Measurements from ENCODE around the gene LYSMD1. TPM values are rescaled to one million over a fixed set of nuclear protein-coding genes. Genes with fewer than 3 reads are reported as not detected.

Gene LYSMD1
- total RNA-seq, 1 donor from 2014 or later, result 21.9 TPM

GRCh38 chr1:151171190-151171589, 5.5 kb upstream of the LYSMD1 start:
- Mint-ChIP-seq H3K27ac (ENCODE audit: unreplicated experiment) (no peak overlapping the region), H3K9me3 (ENCODE audit: unreplicated experiment) (peaks cover 5% of the 10 kb centered on the region), H3K36me3 (ENCODE audit: unreplicated experiment) (no peaks in the 10 kb centered on the region), H3K4me1 (ENCODE audit: low read depth, unreplicated experiment) (no peaks in the 10 kb centered on the region), H3K27me3 (ENCODE audit: unreplicated experiment) (peaks cover 2% of the 10 kb centered on the region), H3K4me3 (ENCODE audit: unreplicated experiment) (no peak overlapping the region)
- DNase-seq, result no peak
- TF ChIP-seq CTCF (IDR thresholded peaks at IDR 0.05; ENCODE audit: partially characterized antibody, unreplicated experiment), result no peak

GRCh38 chr1:151167116-151167515, 1.4 kb upstream of the LYSMD1 start:
- no peak for TF ChIP-seq CTCF (IDR thresholded peaks at IDR 0.05; ENCODE audit: partially characterized antibody, unreplicated experiment)
- peak overlapping the region; percentile 28 for H3K27ac Mint-ChIP-seq (ENCODE audit: unreplicated experiment)
- no peaks in the 10 kb centered on the region for H3K36me3 Mint-ChIP-seq (ENCODE audit: unreplicated experiment)
- peaks cover 7% of the 10 kb centered on the region for H3K27me3 Mint-ChIP-seq (ENCODE audit: unreplicated experiment)
- peaks cover 8% of the 10 kb centered on the region for H3K4me1 Mint-ChIP-seq (ENCODE audit: low read depth, unreplicated experiment)
- H3K9me3 Mint-ChIP-seq (ENCODE audit: unreplicated experiment), result peaks cover 12% of the 10 kb centered on the region
- DNase-seq, result no peak
- H3K4me3 Mint-ChIP-seq (ENCODE audit: unreplicated experiment), result peak overlapping the region; percentile 99

DNA sequence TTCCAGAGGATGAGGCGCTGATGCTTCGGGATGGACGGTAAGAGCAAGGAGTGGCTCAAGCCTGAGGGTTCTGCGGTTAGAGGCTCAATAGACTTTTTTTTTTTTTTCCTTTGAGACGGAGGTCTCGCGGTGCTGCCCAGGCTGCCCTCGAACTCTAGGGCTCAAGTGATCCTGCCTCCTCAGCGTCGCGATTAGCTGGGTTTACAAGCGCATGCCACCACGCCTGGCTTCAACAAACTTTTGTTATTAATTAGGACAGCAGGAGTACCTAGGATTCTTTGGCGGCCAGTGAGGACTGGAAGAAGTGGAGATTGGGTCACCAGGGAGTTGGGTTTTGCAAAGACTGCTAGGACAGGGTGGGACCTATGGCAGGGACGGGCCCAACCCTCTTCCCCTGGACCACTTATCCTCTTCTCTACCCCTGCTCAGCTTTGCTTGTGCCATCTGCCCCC, 829 bp upstream of the LYSMD1 start:
- Mint-ChIP-seq H3K9me3 (ENCODE audit: unreplicated experiment) (peaks cover 12% of the 10 kb centered on the region), H3K27me3 (ENCODE audit: unreplicated experiment) (peaks cover 7% of the 10 kb centered on the region), H3K4me3 (ENCODE audit: unreplicated experiment) (peak overlapping the region; percentile 99), H3K27ac (ENCODE audit: unreplicated experiment) (peak overlapping the region; percentile 96), H3K36me3 (ENCODE audit: unreplicated experiment) (no peaks in the 10 kb centered on the region), H3K4me1 (ENCODE audit: low read depth, unreplicated experiment) (peaks cover 8% of the 10 kb centered on the region)
- TF ChIP-seq CTCF (IDR thresholded peaks at IDR 0.05; ENCODE audit: partially characterized antibody, unreplicated experiment), result no peak
- no peak for DNase-seq

DNA sequence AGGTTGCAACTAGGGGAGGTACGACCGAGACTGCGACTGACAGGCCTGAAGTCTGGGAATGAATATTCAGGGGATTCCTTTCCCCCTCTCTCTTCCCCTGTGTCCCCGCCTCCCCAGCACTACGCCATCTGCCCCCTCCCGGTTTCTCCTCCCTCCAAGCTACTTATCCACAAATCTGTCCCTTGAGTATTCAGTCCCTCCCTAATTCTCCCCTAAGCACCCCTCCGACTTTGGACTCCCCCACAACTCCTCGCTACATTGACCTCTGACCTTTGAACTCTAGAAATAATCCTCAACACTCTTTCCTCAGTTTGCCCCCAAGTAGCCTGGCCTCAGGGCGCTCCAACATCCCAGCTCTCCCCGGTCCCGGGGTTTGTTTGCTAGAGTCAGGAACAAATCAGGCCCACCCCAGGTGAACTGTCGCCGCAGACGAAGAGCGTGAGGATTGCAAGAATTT, 393 bp downstream of the LYSMD1 start:
- peaks cover 5% of the 10 kb centered on the region for H3K27me3 Mint-ChIP-seq (ENCODE audit: unreplicated experiment)
- H3K9me3 Mint-ChIP-seq (ENCODE audit: unreplicated experiment), result peaks cover 12% of the 10 kb centered on the region
- peak overlapping the region; percentile 99 for H3K4me3 Mint-ChIP-seq (ENCODE audit: unreplicated experiment)
- no peak for TF ChIP-seq CTCF (IDR thresholded peaks at IDR 0.05; ENCODE audit: partially characterized antibody, unreplicated experiment)
- peaks cover 8% of the 10 kb centered on the region for H3K4me1 Mint-ChIP-seq (ENCODE audit: low read depth, unreplicated experiment)
- H3K27ac Mint-ChIP-seq (ENCODE audit: unreplicated experiment), result peak overlapping the region; percentile 96
- H3K36me3 Mint-ChIP-seq (ENCODE audit: unreplicated experiment), result no peaks in the 10 kb centered on the region
- DNase-seq, result peak; percentile 49

GRCh38 chr1:151164732-151165280, 896 bp downstream of the LYSMD1 start:
- H3K4me1 Mint-ChIP-seq (ENCODE audit: low read depth, unreplicated experiment), result peaks cover 8% of the 10 kb centered on the region
- no peak for DNase-seq
- H3K36me3 Mint-ChIP-seq (ENCODE audit: unreplicated experiment), result no peaks in the 10 kb centered on the region
- TF ChIP-seq CTCF (IDR thresholded peaks at IDR 0.05; ENCODE audit: partially characterized antibody, unreplicated experiment), result no peak
- H3K27me3 Mint-ChIP-seq (ENCODE audit: unreplicated experiment), result peaks cover 5% of the 10 kb centered on the region
- H3K4me3 Mint-ChIP-seq (ENCODE audit: unreplicated experiment), result peak overlapping the region; percentile 99
- H3K9me3 Mint-ChIP-seq (ENCODE audit: unreplicated experiment), result peaks cover 12% of the 10 kb centered on the region
- H3K27ac Mint-ChIP-seq (ENCODE audit: unreplicated experiment), result peak overlapping the region; percentile 96

All from glutamatergic neuron (in vitro differentiated cells).